A549 treated with Hydrocortisone at 1 μM for 4 hours (cell line): Measurements from ENCODE around the gene BMPR1A. TPM values are rescaled to one million over a fixed set of nuclear protein-coding genes. Genes with fewer than 3 reads are reported as not detected.

ENCODE experiments used
- total RNA-seq: library from RNA; stranded (reverse); fragments of 200-300 nt; extraction: Qiagen RNA extraction; gene quantifications from 5 replicates; pipeline ENCODE4 v1.2.3, GENCODE V29; 2022

The BMPR1A gene
- 20.1 to 33.1 TPM (median 23.8 TPM) in 5 replicates for total RNA-seq

DNA sequence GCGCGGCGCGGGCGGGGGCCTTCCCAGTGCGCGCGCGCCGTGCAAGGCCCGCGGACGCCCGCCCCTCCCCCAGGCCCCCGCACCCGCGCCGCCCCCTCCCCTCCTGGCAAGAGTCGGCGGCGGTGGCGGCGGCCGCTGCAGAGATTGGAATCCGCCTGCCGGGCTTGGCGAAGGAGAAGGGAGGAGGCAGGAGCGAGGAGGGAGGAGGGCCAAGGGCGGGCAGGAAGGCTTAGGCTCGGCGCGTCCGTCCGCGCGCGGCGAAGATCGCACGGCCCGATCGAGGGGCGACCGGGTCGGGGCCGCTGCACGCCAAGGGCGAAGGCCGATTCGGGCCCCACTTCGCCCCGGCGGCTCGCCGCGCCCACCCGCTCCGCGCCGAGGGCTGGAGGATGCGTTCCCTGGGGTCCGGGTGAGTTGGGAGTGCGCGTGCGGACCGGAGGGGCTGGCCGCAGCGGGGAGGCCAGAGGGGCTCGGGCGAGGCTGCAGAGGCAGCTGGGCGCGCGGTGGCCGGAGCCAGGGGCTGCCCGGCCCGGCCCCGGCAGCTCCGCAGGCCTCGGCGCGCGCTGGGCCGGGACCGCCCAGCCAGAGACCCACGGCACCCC is at the start of gene BMPR1A:
Gene BMPR1A (plus strand): TSS at position 109 of the 602 bp plus-strand sequence. CDS start 119,400 bp downstream, outside the sequence.

DNA sequence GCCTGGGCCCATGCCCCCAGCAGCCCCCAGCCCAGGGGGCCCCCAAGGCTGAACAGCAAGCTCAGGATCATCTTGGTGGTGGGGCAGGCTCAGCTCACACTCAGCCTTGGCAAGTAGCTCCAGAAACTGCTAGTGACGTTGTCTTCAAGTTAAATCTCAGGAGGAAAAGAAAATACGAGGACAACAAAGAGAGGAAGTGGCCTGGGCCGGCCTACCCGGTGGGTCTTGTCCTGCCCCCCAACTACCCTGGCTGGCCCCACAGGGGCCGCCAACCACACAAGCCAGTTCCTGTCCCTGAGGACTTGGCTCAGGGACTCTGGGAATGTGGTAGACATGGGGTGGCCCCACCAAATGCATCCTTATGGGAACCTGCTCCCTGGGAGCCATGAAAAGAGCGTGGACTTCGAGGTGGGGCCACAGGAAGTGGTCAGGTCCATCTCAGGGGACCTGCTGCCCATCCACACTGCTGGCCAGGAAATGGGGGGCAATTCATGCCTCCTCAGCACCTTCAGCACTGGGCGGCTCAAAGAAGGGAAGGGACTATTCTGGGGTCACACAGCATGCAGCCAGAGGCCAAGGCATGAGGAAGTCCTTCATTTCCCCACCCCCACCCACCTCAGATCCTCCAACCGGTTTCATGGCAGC is 201.2 kb downstream of the BMPR1A start, which contains the start of gene MMRN2:
Gene MMRN2 (minus strand): TSS at position 145 of the 645 bp plus-strand sequence. CDS start 74 bp downstream, at position 71.

DNA sequence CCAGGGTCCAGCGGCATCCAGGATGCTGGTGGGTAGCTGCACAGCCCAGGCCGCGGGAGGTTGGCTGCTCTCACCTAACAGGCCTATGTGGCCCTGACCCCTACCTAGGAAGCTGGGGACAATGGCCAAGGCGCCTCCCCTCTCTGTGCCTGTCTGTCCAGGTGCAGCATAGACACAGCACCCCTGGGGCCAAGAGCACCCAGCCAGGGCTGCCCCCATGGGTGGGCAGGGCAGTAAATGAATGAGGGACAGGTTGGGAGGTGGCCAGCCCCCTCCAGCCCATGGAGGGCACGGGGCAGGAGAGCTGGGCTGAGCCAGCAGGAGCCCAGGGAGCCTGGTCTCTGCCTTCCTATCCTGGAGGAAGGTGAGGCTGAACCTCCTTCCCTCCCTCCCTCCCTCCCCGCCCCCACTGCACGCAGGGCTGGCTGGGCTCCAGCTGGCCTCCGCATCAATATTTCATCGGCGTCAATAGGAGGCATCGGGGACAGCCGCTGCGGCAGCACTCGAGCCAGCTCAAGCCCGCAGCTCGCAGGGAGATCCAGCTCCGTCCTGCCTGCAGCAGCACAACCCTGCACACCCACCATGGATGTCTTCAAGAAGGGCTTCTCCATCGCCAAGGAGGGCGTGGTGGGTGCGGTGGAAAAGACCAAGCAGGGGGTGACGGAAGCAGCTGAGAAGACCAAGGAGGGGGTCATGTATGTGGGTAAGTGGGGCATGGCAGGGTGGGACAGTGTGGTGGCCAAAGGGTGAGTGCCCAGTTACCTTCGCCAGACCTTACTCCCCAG is 201.9 kb downstream of the BMPR1A start, which contains the start of gene SNCG:
Gene SNCG (plus strand): TSS at position 484 of the 785 bp plus-strand sequence. CDS start 99 bp downstream, at position 583.

DNA sequence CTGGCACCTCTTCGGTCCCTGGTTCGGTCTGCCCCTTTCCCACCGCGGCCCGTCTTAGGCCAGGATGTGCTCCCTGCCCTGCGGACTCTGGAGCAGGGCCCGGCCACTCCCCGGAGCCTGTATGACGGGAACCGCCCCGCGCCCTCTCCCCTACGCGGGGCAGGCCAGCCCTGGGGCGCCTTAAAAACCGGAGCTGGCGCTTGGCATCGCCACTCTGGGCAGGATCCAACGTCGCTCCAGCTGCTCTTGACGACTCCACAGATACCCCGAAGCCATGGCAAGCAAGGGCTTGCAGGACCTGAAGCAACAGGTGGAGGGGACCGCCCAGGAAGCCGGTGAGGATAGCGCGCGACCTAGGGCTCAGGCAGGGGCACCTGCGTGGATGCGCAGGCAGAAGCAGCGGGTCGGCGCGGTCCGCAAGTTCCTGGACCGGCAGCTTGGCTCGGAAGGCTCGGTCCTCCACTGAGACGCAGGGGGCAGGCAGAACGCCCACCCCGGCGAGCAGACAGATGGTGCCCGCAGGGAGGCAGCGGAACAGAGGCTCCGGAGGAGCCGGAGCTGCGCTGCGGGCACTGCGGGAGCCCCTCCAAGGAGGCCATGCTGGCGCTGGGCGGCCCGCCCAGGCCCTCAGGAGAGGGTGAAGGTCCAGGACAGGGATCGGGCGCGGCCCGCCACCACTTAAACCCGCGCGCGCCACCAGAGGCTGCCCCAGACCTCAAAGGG is 212.0 kb downstream of the BMPR1A start, which contains the start of gene ADIRF:
Gene ADIRF (plus strand): TSS at position 212 of the 723 bp plus-strand sequence. CDS start 63 bp downstream, at position 275.

Other genes starting within 250 kb of the BMPR1A start
- gene WAPL, start 234.8 kb upstream of the BMPR1A start, total RNA-seq, result 14.2 to 20.1 TPM (median 15.2 TPM) in 5 replicates
- not detected in 5 replicates for gene OPN4, start 102.1 kb upstream of the BMPR1A start, total RNA-seq
- gene LDB3, start 88.1 kb upstream of the BMPR1A start, total RNA-seq, result 0.06 to 0.20 TPM (median 0.12 TPM) in 5 replicates
- 1.0 to 1.2 TPM (median 1.1 TPM) in 5 replicates for gene MMRN2, start 201.0 kb downstream of the BMPR1A start, total RNA-seq
- gene SNCG, start 202.0 kb downstream of the BMPR1A start, total RNA-seq, result 10.1 to 15.2 TPM (median 13.5 TPM) in 5 replicates
- gene ADIRF, start 211.9 kb downstream of the BMPR1A start, total RNA-seq, result 0.15 to 0.22 TPM in 2 of 5 replicates, not detected in the others